HEK293 (cell line): ENCODE data around the gene SPON1.

Experiments used
- ZNF561 ChIP-seq: fragments of 450-650 bp; IDR thresholded peaks from 2 replicates; pipeline ENCODE4 v1.5.1; 2018; ENCODE audit warnings: missing biosample characterization, missing genetic modification characterization, borderline replicate concordance
- TF ChIP-seq, protein P1 (sequence below): fragments of 450-650 bp; formaldehyde crosslinking; IDR thresholded peaks from 2 replicates; pipeline ENCODE4 v1.5.1; 2016; ENCODE audit warnings: missing biosample characterization, missing genetic modification characterization

DNA sequence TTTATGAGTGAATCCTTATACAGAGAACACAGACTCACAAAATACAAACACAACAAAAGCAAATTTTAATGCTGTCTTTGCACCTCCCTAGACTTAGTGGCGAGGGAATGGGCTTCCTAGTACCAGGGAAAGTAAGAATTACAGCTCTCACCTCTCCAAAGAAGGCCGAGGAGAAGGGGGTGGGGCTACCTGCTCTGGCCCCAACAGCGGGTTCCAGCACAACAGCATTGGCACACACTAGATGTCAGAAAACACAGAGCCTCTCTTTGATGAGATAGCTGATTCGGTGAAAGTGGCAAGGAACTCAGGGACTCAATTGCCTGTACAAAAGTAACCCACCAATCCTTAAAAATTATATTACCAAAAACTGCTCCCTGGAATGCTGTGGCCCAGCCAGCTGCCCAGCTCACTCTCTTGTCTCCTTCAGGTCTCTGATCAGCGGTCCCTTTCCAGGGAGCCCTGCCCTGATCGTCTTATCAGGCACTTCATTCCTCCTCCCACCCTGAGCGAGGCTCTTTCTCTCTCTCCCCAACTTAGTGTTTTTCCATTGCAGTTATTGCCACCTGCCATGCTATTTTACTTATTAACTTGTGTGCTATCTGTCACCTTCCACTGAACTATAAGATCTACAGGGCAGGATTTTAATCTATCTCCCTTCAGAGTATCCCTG is 30.7 kb downstream of the SPON1 start:
- TF ChIP-seq, protein P1, sequence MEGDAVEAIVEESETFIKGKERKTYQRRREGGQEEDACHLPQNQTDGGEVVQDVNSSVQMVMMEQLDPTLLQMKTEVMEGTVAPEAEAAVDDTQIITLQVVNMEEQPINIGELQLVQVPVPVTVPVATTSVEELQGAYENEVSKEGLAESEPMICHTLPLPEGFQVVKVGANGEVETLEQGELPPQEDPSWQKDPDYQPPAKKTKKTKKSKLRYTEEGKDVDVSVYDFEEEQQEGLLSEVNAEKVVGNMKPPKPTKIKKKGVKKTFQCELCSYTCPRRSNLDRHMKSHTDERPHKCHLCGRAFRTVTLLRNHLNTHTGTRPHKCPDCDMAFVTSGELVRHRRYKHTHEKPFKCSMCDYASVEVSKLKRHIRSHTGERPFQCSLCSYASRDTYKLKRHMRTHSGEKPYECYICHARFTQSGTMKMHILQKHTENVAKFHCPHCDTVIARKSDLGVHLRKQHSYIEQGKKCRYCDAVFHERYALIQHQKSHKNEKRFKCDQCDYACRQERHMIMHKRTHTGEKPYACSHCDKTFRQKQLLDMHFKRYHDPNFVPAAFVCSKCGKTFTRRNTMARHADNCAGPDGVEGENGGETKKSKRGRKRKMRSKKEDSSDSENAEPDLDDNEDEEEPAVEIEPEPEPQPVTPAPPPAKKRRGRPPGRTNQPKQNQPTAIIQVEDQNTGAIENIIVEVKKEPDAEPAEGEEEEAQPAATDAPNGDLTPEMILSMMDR (tag by site-specific recombination), result no peak
- no peak for TF ChIP-seq ZNF561 (tag by site-specific recombination)
